Pancreas (tissue), 10 donors: Measurements from ENCODE around the gene PPFIBP1. TPM values are rescaled to one million over a fixed set of nuclear protein-coding genes. Genes with fewer than 3 reads are reported as not detected.
A peak's percentile ranks its signal among the peaks of the same experiment; 100 is the strongest.

Experiments
- ATAC-seq, 4 donors: fragments of 200-7000 bp; cut with Tn5 transposase; one replicate each; pipeline versions ENCODE4 v1.8.0 to v1.9.1; 2020; ENCODE audit warnings: mild to moderate bottlenecking in 4 of 4, moderate library complexity in 4 of 4
- DNase-seq, 6 donors: peaks; one replicate each; pipeline ENCODE4 v3.0.0-alpha.2; 2020
- FAIRE-seq: peaks from 2 replicates; lab custom pipeline; 2012; peaks lifted over from hg19 to GRCh38; lab: Jason Lieb, UNC
- H3K27ac ChIP-seq, 4 donors: fragments of 200-600 bp; sonication (generic); 1 replicate in 3 of 4; 2 replicates in 1 of 4; pipeline versions ENCODE4 v1.5.0 to v1.8.0; 2020
- H3K27me3 ChIP-seq, 4 donors: fragments of 200-600 bp; one replicate each; pipeline ENCODE4 v1.8.0; 2021
- H3K36me3 ChIP-seq, 3 donors: fragments of 200-600 bp; sonication (generic) in 1 of 3; one replicate each; pipeline versions ENCODE4 v1.5.0 to v1.8.0; 2020 to 2021
- H3K4me1 ChIP-seq, 3 donors: fragments of 200-600 bp; one replicate each; pipeline ENCODE4 v1.8.0; 2021
- H3K4me3 ChIP-seq, 4 donors: fragments of 200-600 bp; sonication (generic) in 2 of 4; one replicate each; pipeline versions ENCODE4 v1.5.0 to v1.8.0; 2020 to 2021
- H3K9me3 ChIP-seq, 4 donors: fragments of 200-600 bp; one replicate each; pipeline ENCODE4 v1.8.0; 2021
- CTCF ChIP-seq, 4 donors: fragments of 200-600 bp; sonication (generic) in 3 of 4; IDR thresholded peaks; one replicate each; pipeline versions ENCODE4 v1.5.0 to v1.8.0; 2021; ENCODE audit warnings: antibody characterized with exemption in 4 of 4
- WGBS, 2 donors: extraction: QIAGEN DNeasy Blood & Tissue Kit; methylation state at CpG; one replicate each; pipeline ENCODE4 v1.1.7; 2013; 5-methylcytosine and 5-hydroxymethylcytosine counted together
- intact Hi-C, 3 donors: fragments of 100-400 bp; cut with DNase I; formaldehyde crosslinking; loops; one replicate each; pipeline versions ENCODE4 v1.11.1 to v1.14.2; 2022
- polyA plus RNA-seq, 2 donors: library from polyadenylated mRNA; stranded (reverse); fragments of 200-250 nt; gene quantifications; one replicate each; pipeline ENCODE4 v1.2.3, GENCODE V29; 2013
- total RNA-seq, 6 donors: library from RNA; stranded (reverse); fragmentation: NEBNext Ultra II Directional in 4 of 6; extraction: Animal tissue kit (Norgen Biotek cat#: 25700) in 4 of 6; gene quantifications; one replicate each; pipeline versions ENCODE4 v1.2.1 to v1.2.4, GENCODE V29; 2021 to 2023
- donor health status: healthy with polysubstance abuse.
- donor health status: DM: no; HTN: no; CAD: no; lungs with moderate emphysema.
- donor health status: DM: no; HTN: no; CAD: no.
- donor health status: control.
- donor health status: control.
- donor health status: Bipolar disorder and iron deficiency.
- donor health status: DM: yes; HTN: yes; CAD: no.
- donor health status: DM: no; HTN: no; CAD: no.
- donor health status: DM: no; HTN: no; CAD: no.
- donor health status: DM: yes; HTN: yes; CAD: no.

Gene PPFIBP1
- total and polyA plus RNA-seq, 8 donors: 12.1 to 50.3 (median 32.9) TPM

GRCh38 chr12:27530157-27530922 lies 6.3 kb downstream of the PPFIBP1 start:
- Histone ChIP-seq H3K27ac (no peak overlapping the region), H3K4me1 (peaks cover 0 to 25% (median 10%) of the 10 kb centered on the region in 3 donors), H3K4me3 (no peak overlapping the region), H3K36me3 (no peaks in the 10 kb centered on the region), H3K27me3 (no peaks in the 10 kb centered on the region), H3K9me3 (no peaks in the 10 kb centered on the region)
- intact Hi-C loops: no loop called here
- FAIRE-seq (no peak), ATAC-seq (peak; percentile 63 to 84 (median 68)), DNase-seq (peak in 1 of 6 donors; percentile 52)
- WGBS, 2 donors: 43 to 46% methylated on average over 7 of the region's 7 CpGs
- no peak for TF ChIP-seq CTCF (IDR thresholded peaks at IDR 0.05)

- no peaks in the 10 kb centered on the region for H3K36me3 ChIP-seq
- H3K27me3 ChIP-seq: no peaks in the 10 kb centered on the region
- no peak overlapping the region for H3K4me3 ChIP-seq
- H3K4me1 ChIP-seq: peaks cover 0 to 18% (median 4%) of the 10 kb centered on the region in 3 donors
- no peak overlapping the region for H3K27ac ChIP-seq
- no peak for TF ChIP-seq CTCF (IDR thresholded peaks at IDR 0.05)
- H3K9me3 ChIP-seq: no peaks in the 10 kb centered on the region
- intact Hi-C loops: no loop called here
- DNase-seq: no peak
- WGBS, 2 donors: 49 to 54% methylated on average over 4 of the region's 4 CpGs
- FAIRE-seq: no peak
- ATAC-seq: peak in 2 of 4 donors; percentile 25 to 55
Observed at GRCh38 chr12:27531896-27532295, 7.9 kb downstream of the PPFIBP1 start.

- DNase-seq: no peak
- H3K36me3 ChIP-seq: no peaks in the 10 kb centered on the region
- 91 to 92% methylated on average over 6 of the region's 6 CpGs for WGBS, 2 donors
- peaks cover 2 to 22% (median 6%) of the 10 kb centered on the region in 3 donors for H3K4me1 ChIP-seq
- no peak for TF ChIP-seq CTCF (IDR thresholded peaks at IDR 0.05)
- ATAC-seq: no peak
- no peaks in the 10 kb centered on the region for H3K27me3 ChIP-seq
- intact Hi-C loops: no loop called here
- no peak for FAIRE-seq
- H3K27ac ChIP-seq: no peak overlapping the region
- H3K9me3 ChIP-seq: no peaks in the 10 kb centered on the region
- H3K4me3 ChIP-seq: no peak overlapping the region
Observed at GRCh38 chr12:27534060-27534764, 10.2 kb downstream of the PPFIBP1 start.

GRCh38 chr12:27534765-27535161 lies 10.8 kb downstream of the PPFIBP1 start:
- H3K9me3 ChIP-seq: no peaks in the 10 kb centered on the region
- no peak for ATAC-seq
- H3K27ac ChIP-seq: no peak overlapping the region
- H3K4me3 ChIP-seq: no peak overlapping the region
- H3K27me3 ChIP-seq: no peaks in the 10 kb centered on the region
- no peaks in the 10 kb centered on the region for H3K36me3 ChIP-seq
- TF ChIP-seq CTCF (IDR thresholded peaks at IDR 0.05): no peak
- peaks cover 8 to 21% (median 11%) of the 10 kb centered on the region in 3 donors for H3K4me1 ChIP-seq
- intact Hi-C loops: no loop called here
- no peak for DNase-seq
- FAIRE-seq: no peak
- WGBS, 2 donors: 85 to 91% methylated on average over 1 of the region's 1 CpG
